Measurements from ENCODE around the gene CCDC110.

CCDC110 gene

GRCh38 chr4:185470501-185471195, 885 bp downstream of the CCDC110 start:
- DNase-seq: peak; percentile 46

GRCh38 chr4:185469580-185470154, 1.9 kb downstream of the CCDC110 start:
- no peak for DNase-seq

GRCh38 chr4:185468999-185469398, 2.5 kb downstream of the CCDC110 start:
- DNase-seq: no peak

GRCh38 chr4:185467991-185468390, 3.5 kb downstream of the CCDC110 start:
- DNase-seq: no peak

GRCh38 chr4:185467101-185467500, 4.4 kb downstream of the CCDC110 start:
- no peak for DNase-seq

GRCh38 chr4:185465707-185466106, 5.8 kb downstream of the CCDC110 start:
- no peak for DNase-seq

- DNase-seq: no peak
These were observed 6.6 kb downstream of the CCDC110 start for GRCh38 chr4:185464887-185465286.

- DNase-seq: no peak
These were observed 7.3 kb downstream of the CCDC110 start for GRCh38 chr4:185464183-185464582.

- no peak for DNase-seq
These were observed 8.0 kb downstream of the CCDC110 start for GRCh38 chr4:185463541-185463940.

- DNase-seq: no peak
These were observed 10.0 kb downstream of the CCDC110 start for GRCh38 chr4:185461565-185461964.

GRCh38 chr4:185457136-185457535, 14.4 kb downstream of the CCDC110 start:
- DNase-seq: no peak

- DNase-seq: no peak
These were observed 15.4 kb downstream of the CCDC110 start for GRCh38 chr4:185456131-185456530.

GRCh38 chr4:185445209-185445608, 26.3 kb downstream of the CCDC110 start:
- no peak for DNase-seq

- no peak for DNase-seq
These were observed 30.1 kb downstream of the CCDC110 start for GRCh38 chr4:185441479-185441878.

- no peak for DNase-seq
These were observed 33.7 kb downstream of the CCDC110 start for GRCh38 chr4:185437809-185438208.

- no peak for DNase-seq
These were observed 36.1 kb downstream of the CCDC110 start for GRCh38 chr4:185435466-185435865.

GRCh38 chr4:185429660-185430059, 41.9 kb downstream of the CCDC110 start:
- DNase-seq: no peak

GRCh38 chr4:185426960-185427688, 44.4 kb downstream of the CCDC110 start:
- no peak for DNase-seq

- DNase-seq: peak; percentile 91
These were observed 45.7 kb downstream of the CCDC110 start, which contains the start of gene UFSP2 for GRCh38 chr4:185425647-185426352. Gene UFSP2 (minus strand): TSS chr4:185425964. CDS start chr4:185425868, 96 bp downstream.

- no peak for DNase-seq
These were observed 46.5 kb downstream of the CCDC110 start for GRCh38 chr4:185424905-185425646.

- DNase-seq: no peak
These were observed 50.0 kb downstream of the CCDC110 start for GRCh38 chr4:185421366-185422124.

- no peak for DNase-seq
These were observed 54.6 kb downstream of the CCDC110 start for GRCh38 chr4:185416955-185417354.

All from activated CD8-positive, alpha-beta memory T cell treated with anti-CD3 and anti-CD28 coated beads, Interleukin-2, amount 50 U/mL, for 4 hours (primary cell).